ENCODE measurements around the gene VANGL2. TPM values are rescaled to one million over a fixed set of nuclear protein-coding genes. Genes with fewer than 3 reads are reported as not detected.

The VANGL2 gene
- total and polyA plus RNA-seq, 9 of the 15 experiments (the other 6 are each of a cell fraction or from before 2014, with no cell fraction given): 0.28 to 4.0 (median 0.98) TPM

GRCh38 chr1:160400646-160401486 lies 502 bp downstream of the VANGL2 start:
- Histone ChIP-seq H3K9me3 (replicated peaks; ENCODE audit: control insufficient read depth, insufficient read depth, low read depth, low read length) (no peaks in the 10 kb centered on the region), H4K20me1 (replicated peaks; ENCODE audit: control insufficient read depth, insufficient read depth, low read length) (0 out of 2 replicates have a peak, but pooled peaks cover 4% of the 10 kb centered on the region), H3K27me3 (ENCODE audit: control insufficient read depth in 2 of 2, insufficient read depth in 2 of 2, low read length in 2 of 2) (peaks cover 3 to 14% of the 10 kb centered on the region in 2 experiments; a peak in 3 of 5 replicates), H3K9ac (ENCODE audit: insufficient read depth in 1 of 2, low read depth in 2 of 2, low read length in 2 of 2) (peak overlapping the region; percentile 29 to 89; a peak in 3 of 4 replicates), H3K36me3 (ENCODE audit: control insufficient read depth, insufficient read depth, low read length) (no peaks in the 10 kb centered on the region), H3K4me1 (replicated peaks in 1 of 2; ENCODE audit: control insufficient read depth in 2 of 2, insufficient read depth in 2 of 2, low read length in 2 of 2) (peaks cover 16 to 31% of the 10 kb centered on the region in 2 experiments; a peak in 4 of 5 replicates), H3K4me3 (peak overlapping the region; percentile 59), H2AFZ (ENCODE audit: low read depth, low read length) (peak overlapping the region; percentile 72), H3K4me2 (ENCODE audit: insufficient read depth, low read length) (peak overlapping the region; percentile 52), H3K9me1 (ENCODE audit: control insufficient read depth, insufficient read depth, low read length) (no peaks in the 10 kb centered on the region), H3K79me2 (ENCODE audit: control insufficient read depth, insufficient read depth, low read length) (no peaks in the 10 kb centered on the region), H3K27ac (ENCODE audit: extremely low read depth, low read depth, low read length) (peak overlapping the region; percentile 58; the same call in 1 of the 3 replicates)
- no peak for FAIRE-seq
- CTCF ChIA-PET (ENCODE audit: low intra/inter-chr PET ratio): no interaction called here
- WGBS (ENCODE audit: insufficient coverage, low coverage, missing lambda C conversion rate): 13% methylated on average over 40 of the region's 55 CpGs
- DNase-seq (ENCODE audit: extremely low read depth in 1 of 4, low spot score in 3 of 4): peak in 2 of 4 experiments; percentile 38 to 42
- in situ Hi-C loops (cut with MboI) (no loop called here), intact Hi-C loops (cut with micrococcal nuclease) (no loop called here)
- POLR2A ChIA-PET: interaction anchor here (1.0 kb wide), 1 partner anchor 84 kb away, joined by 3 read pairs; no protein-coding TSS in a partner anchor
- BruUV-seq (replicated peaks): no TSS peak
- ATAC-seq: peak; percentile 56
- TF ChIP-seq ZNF766 (CRISPR knock-in tag; conservative IDR thresholded peaks at IDR 0.05) (no peak), UBTF (IDR thresholded peaks at IDR 0.05; ENCODE audit: borderline replicate concordance in 1 of 2, low read depth in 2 of 2, low read length in 2 of 2) (no peak), POLR2H (tag; IDR thresholded peaks at IDR 0.05; ENCODE audit: low read depth) (no peak), REST (IDR thresholded peaks at IDR 0.05; ENCODE audit: borderline replicate concordance) (peak; percentile 42), REST (CRISPR knock-in tag; IDR thresholded peaks at IDR 0.05; ENCODE audit: low read depth) (no peak), ZNF740 (CRISPR knock-in tag; IDR thresholded peaks at IDR 0.05) (no peak), ZNF740 (tag; IDR thresholded peaks at IDR 0.05) (peak in 1 of 2 experiments; percentile 81; a peak in 2 of 4 replicates), RBM25 (IDR thresholded peaks at IDR 0.05; ENCODE audit: low read depth, low read length, severe bottlenecking) (no peak)

Data from K562 (cell line).